K562 (cell line): Measurements from ENCODE around the gene GLIS2. TPM values are rescaled to one million over a fixed set of nuclear protein-coding genes. Genes with fewer than 3 reads are reported as not detected.

Source experiments
- ATF6 ChIP-seq: sonication (generic); formaldehyde crosslinking; IDR thresholded peaks from 2 replicates; pipeline ENCODE4 v1.4.0; 2020; ENCODE audit warnings: mild to moderate bottlenecking, missing genetic modification reagents
- BRF1 ChIP-seq: IDR thresholded peaks from 3 replicates; pipeline ENCODE4 v1.6.1; 2011; ENCODE audit warnings: borderline replicate concordance, mild to moderate bottlenecking; ENCODE audit not compliant: insufficient read length; ENCODE audit errors: extremely low read depth
- BRF2 ChIP-seq: IDR thresholded peaks from 3 replicates; pipeline ENCODE4 v1.6.1; 2011; ENCODE audit warnings: borderline replicate concordance, mild to moderate bottlenecking; ENCODE audit not compliant: insufficient read length, insufficient read depth
- CREM ChIP-seq: IDR thresholded peaks from 2 replicates; pipeline ENCODE4 v1.6.1; 2014; ENCODE audit warnings: antibody characterized with exemption, low read depth
- E2F4 ChIP-seq: sonication (generic); formaldehyde crosslinking; IDR thresholded peaks from 2 replicates; pipeline ENCODE4 v1.8.0; 2022; ENCODE audit warnings: mild to moderate bottlenecking, low read depth, missing genetic modification reagents
- E2F6 ChIP-seq, 2 experiments: IDR thresholded peaks; 2 replicates each; pipeline ENCODE4 v1.6.1; 2011; ENCODE audit warnings: borderline replicate concordance in 1 of 2, control low read depth in 1 of 2, low read depth in 1 of 2, low read length in 1 of 2, mild to moderate bottlenecking in 1 of 2, mixed read lengths in 1 of 2, moderate library complexity in 1 of 2; ENCODE audit not compliant: insufficient read depth in 1 of 2, insufficient read length in 1 of 2, poor library complexity in 1 of 2, severe bottlenecking in 1 of 2; ENCODE audit errors: extremely low read depth in 1 of 2
- EP300 ChIP-seq: IDR thresholded peaks from 2 replicates; pipeline ENCODE4 v1.6.1; 2012; ENCODE audit warnings: low read length, improper control_type of control experiment
- IRF2 ChIP-seq: sonication (generic); formaldehyde crosslinking; IDR thresholded peaks from 2 replicates; pipeline ENCODE4 v1.8.1; 2022; ENCODE audit warnings: mild to moderate bottlenecking, missing genetic modification reagents
- JUND ChIP-seq, 2 experiments: IDR thresholded peaks; 2 replicates in 1 of 2; 3 replicates in 1 of 2; pipeline ENCODE4 v1.6.1; 2011; ENCODE audit warnings: borderline replicate concordance in 2 of 2, low read depth in 2 of 2, low read length in 2 of 2, improper control_type of control experiment in 1 of 2, missing biosample characterization in 1 of 2, missing genetic modification characterization in 1 of 2, missing genetic modification reagents in 1 of 2
- KDM4B ChIP-seq, 2 experiments: fragments of 450-650 bp in 1 of 2; sonication (generic) in 1 of 2; IDR thresholded peaks; 2 replicates each; pipeline ENCODE4 v1.6.1; 2016 to 2017; ENCODE audit warnings: borderline replicate concordance in 2 of 2, antibody characterized with exemption in 1 of 2, low read depth in 1 of 2, mild to moderate bottlenecking in 1 of 2
- MITF ChIP-seq: IDR thresholded peaks from 2 replicates; pipeline ENCODE4 v1.6.1; 2014; ENCODE audit warnings: antibody characterized with exemption
- MLX ChIP-seq, 2 experiments: fragments of 450-650 bp in 1 of 2; sonication (generic) in 1 of 2; formaldehyde crosslinking; conservative IDR thresholded peaks; 2 replicates each; pipeline versions ENCODE4 v1.4.0 to v1.8.1; 2020 to 2022; ENCODE audit warnings: mild to moderate bottlenecking in 1 of 2, missing genetic modification reagents in 1 of 2
- MXI1 ChIP-seq: IDR thresholded peaks from 2 replicates; pipeline ENCODE4 v1.6.1; 2011; ENCODE audit warnings: low read depth, mild to moderate bottlenecking, improper control_type of control experiment, low read length
- NFYB ChIP-seq: IDR thresholded peaks from 2 replicates; pipeline ENCODE4 v1.6.1; 2011; ENCODE audit warnings: mild to moderate bottlenecking, moderate library complexity; ENCODE audit not compliant: insufficient read length; ENCODE audit errors: extremely low read depth
- NR2C1 ChIP-seq, 2 experiments: fragments of 450-650 bp; IDR thresholded peaks; 2 replicates each; pipeline ENCODE4 v1.6.1; 2017; ENCODE audit warnings: mild to moderate bottlenecking in 2 of 2, antibody characterized with exemption in 1 of 2, inconsistent platforms in 1 of 2, missing compliant biosample characterization in 1 of 2, missing genetic modification characterization in 1 of 2
- ZBTB17 ChIP-seq: fragments of 450-650 bp; formaldehyde crosslinking; IDR thresholded peaks from 2 replicates; pipeline ENCODE4 v1.4.0; 2020; ENCODE audit warnings: mild to moderate bottlenecking
- ZKSCAN1 ChIP-seq: fragments of 150-350 bp; IDR thresholded peaks from 2 replicates; pipeline ENCODE4 v1.6.1; 2016; ENCODE audit warnings: low read depth, low read length
- polyA plus RNA-seq, 8 experiments: library from polyadenylated mRNA; depleted of rRNA in 4 of 8; stranded (reverse) in 5 of 8; unstranded in 3 of 8; fragments of >200 nt; fragmentation: Nextera tagmentation in 2 of 8; fragmentation: Illumina TruSeq in 1 of 8; extraction: Ambion mirVana in 2 of 8; extraction: Trizol in 1 of 8; gene quantifications; 2 replicates each; pipeline versions ENCODE4 v1.2.1 to v1.2.3, GENCODE V29; 2011 to 2014; ENCODE audit warnings: inconsistent platforms in 1 of 8, missing spikeins in 1 of 8
- total RNA-seq, 7 experiments: library from RNA; depleted of rRNA in 6 of 7; stranded (reverse); fragments of >200 nt in 6 of 7; fragmentation: Illumina TruSeq in 2 of 7; extraction: Trizol in 2 of 7; gene quantifications; 2 replicates each; pipeline versions ENCODE4 v1.2.1 to v1.2.3, GENCODE V29; 2011 to 2021; ENCODE audit warnings: low replicate concordance in 1 of 7

The GLIS2 gene
- total and polyA plus RNA-seq, 9 of the 15 experiments (the other 6 are each of a cell fraction or from before 2014, with no cell fraction given), result 0.10 to 9.0 (median 0.57) TPM

- TF ChIP-seq E2F4 (CRISPR knock-in tag) (no peak), NR2C1 (IDR thresholded peaks at IDR 0.05) (no peak), NR2C1 (tag; IDR thresholded peaks at IDR 0.05) (no peak), CREM (no peak), ATF6 (CRISPR knock-in tag) (no peak), ZBTB17 (0 out of 2 replicates have a peak, but pooled peaks have one; percentile 30), E2F6 (IDR thresholded peaks at IDR 0.05; ENCODE audit: borderline replicate concordance in 1 of 2, extremely low read depth in 1 of 2, insufficient read depth in 1 of 2, insufficient read length in 1 of 2, low read depth in 1 of 2, low read length in 1 of 2, poor library complexity in 1 of 2, severe bottlenecking in 1 of 2) (peak in 1 of 2 experiments; percentile 12), BRF1 (no peak), EP300 (peak; percentile 49; the same call in 1 of the 2 replicates), KDM4B (IDR thresholded peaks at IDR 0.05; ENCODE audit: borderline replicate concordance in 2 of 2, low read depth in 1 of 2) (no peak), ZKSCAN1 (no peak), BRF2 (no peak), NFYB (no peak), MXI1 (no peak), MITF (peak; percentile 41; the same call in 1 of the 2 replicates), MLX (CRISPR knock-in tag; conservative IDR thresholded peaks at IDR 0.05) (no peak), IRF2 (CRISPR knock-in tag) (no peak), JUND (IDR thresholded peaks at IDR 0.05; ENCODE audit: borderline replicate concordance, low read depth, low read length) (no peak), JUND (tag; IDR thresholded peaks at IDR 0.05; ENCODE audit: borderline replicate concordance, low read depth, low read length) (no peak)
These were observed 54.9 kb downstream of the GLIS2 start (continued) for GRCh38 chr16:4370570-4371356.
